HEK293T (cell line): ENCODE data around the gene CENPH.

Experiments
- BHLHE40 ChIP-seq: fragments of 450-650 bp; IDR thresholded peaks from 2 replicates; pipeline ENCODE4 v1.6.1; 2016; ENCODE audit warnings: mild to moderate bottlenecking, moderate library complexity, borderline replicate concordance
- CTBP1 ChIP-seq: fragments of 450-650 bp; IDR thresholded peaks from 2 replicates; pipeline ENCODE4 v1.6.1; 2016; ENCODE audit warnings: borderline replicate concordance
- SP1 ChIP-seq: fragments of 450-650 bp; IDR thresholded peaks from 2 replicates; pipeline ENCODE4 v1.6.1; 2017
- TF ChIP-seq, protein P1 (sequence below): fragments of 450-650 bp; IDR thresholded peaks from 2 replicates; pipeline ENCODE4 v1.6.1; 2016

GRCh38 chr5:69257577-69257976 is 68.2 kb downstream of the CENPH start:
- no peak for TF ChIP-seq BHLHE40
- no peak for TF ChIP-seq SP1
- TF ChIP-seq, protein P1, sequence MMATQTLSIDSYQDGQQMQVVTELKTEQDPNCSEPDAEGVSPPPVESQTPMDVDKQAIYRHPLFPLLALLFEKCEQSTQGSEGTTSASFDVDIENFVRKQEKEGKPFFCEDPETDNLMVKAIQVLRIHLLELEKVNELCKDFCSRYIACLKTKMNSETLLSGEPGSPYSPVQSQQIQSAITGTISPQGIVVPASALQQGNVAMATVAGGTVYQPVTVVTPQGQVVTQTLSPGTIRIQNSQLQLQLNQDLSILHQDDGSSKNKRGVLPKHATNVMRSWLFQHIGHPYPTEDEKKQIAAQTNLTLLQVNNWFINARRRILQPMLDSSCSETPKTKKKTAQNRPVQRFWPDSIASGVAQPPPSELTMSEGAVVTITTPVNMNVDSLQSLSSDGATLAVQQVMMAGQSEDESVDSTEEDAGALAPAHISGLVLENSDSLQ = no peak
- no peak for TF ChIP-seq CTBP1
